T-helper 2 cell treated with Interferon-gamma antibody and Interleukin-4, amounts not matched to agents 100 ng/mL and 5 ng/mL, for 36 hours (primary cell): ENCODE data around the gene MPDU1. TPM values are rescaled to one million over a fixed set of nuclear protein-coding genes. Genes with fewer than 3 reads are reported as not detected.

Experiments used
- total RNA-seq: library from RNA; stranded (reverse); gene quantifications from 2 replicates; pipeline ENCODE4 v1.2.3, GENCODE V29; 2022

Gene MPDU1
- total RNA-seq, 1 donor from 2014 or later, result 79.6 TPM

Other genes with a start within 250 kb of the MPDU1 start
- gene ACAP1, start 247.3 kb upstream of the MPDU1 start, total RNA-seq, result 580 and 590 TPM in 2 replicates
- 8.2 TPM in 2 replicates for gene KCTD11, start 231.7 kb upstream of the MPDU1 start, total RNA-seq
- gene TMEM95, start 228.7 kb upstream of the MPDU1 start, total RNA-seq, result not detected in 2 replicates
- gene TNK1, start 202.8 kb upstream of the MPDU1 start, total RNA-seq, result 1.2 and 1.4 TPM in 2 replicates
- 141 and 147 TPM in 2 replicates for gene PLSCR3, start 189.3 kb upstream of the MPDU1 start, total RNA-seq
- gene TMEM256, start 179.8 kb upstream of the MPDU1 start, total RNA-seq, result 54.3 and 56.3 TPM in 2 replicates
- 1.2 TPM in 2 replicates for gene NLGN2, start 176.0 kb upstream of the MPDU1 start, total RNA-seq
- gene SPEM1, start 163.5 kb upstream of the MPDU1 start, total RNA-seq, result not detected in 2 replicates
- not detected in 2 replicates for gene SPEM2, start 158.2 kb upstream of the MPDU1 start, total RNA-seq
- not detected in 2 replicates for gene SPEM3, start 155.0 kb upstream of the MPDU1 start, total RNA-seq
- gene TMEM102, start 148.4 kb upstream of the MPDU1 start, total RNA-seq, result 14.4 TPM in 2 replicates
- gene FGF11, start 144.3 kb upstream of the MPDU1 start, total RNA-seq, result 5.6 and 5.8 TPM in 2 replicates
- gene CHRNB1, start 138.8 kb upstream of the MPDU1 start, total RNA-seq, result 11.0 and 11.4 TPM in 2 replicates
- gene ZBTB4, start 104.2 kb upstream of the MPDU1 start, total RNA-seq, result 21.6 and 22.3 TPM in 2 replicates
- gene SLC35G6, start 102.4 kb upstream of the MPDU1 start, total RNA-seq, result not detected in 2 replicates
- gene POLR2A, start 99.5 kb upstream of the MPDU1 start, total RNA-seq, result 192 and 200 TPM in 2 replicates
- 66.6 and 67.0 TPM in 2 replicates for gene TNFSF12, start 34.8 kb upstream of the MPDU1 start, total RNA-seq
- 3.2 TPM in 2 replicates for gene TNFSF13, start 25.1 kb upstream of the MPDU1 start, total RNA-seq
- 50.9 and 55.3 TPM in 2 replicates for gene SENP3, start 21.9 kb upstream of the MPDU1 start, total RNA-seq
- 8.3 and 9.4 TPM in 2 replicates for gene CD68, start 4.2 kb upstream of the MPDU1 start, total RNA-seq
- 0.25 and 0.50 TPM in 2 replicates for gene SOX15, start 6.2 kb downstream of the MPDU1 start, total RNA-seq
- gene FXR2, start 31.0 kb downstream of the MPDU1 start, total RNA-seq, result 30.3 and 31.7 TPM in 2 replicates
- gene SAT2, start 44.0 kb downstream of the MPDU1 start, total RNA-seq, result 17.8 and 18.2 TPM in 2 replicates
- gene SHBG, start 46.3 kb downstream of the MPDU1 start, total RNA-seq, result not detected in 2 replicates
- 0.16 and 0.25 TPM in 2 replicates for gene ATP1B2, start 67.1 kb downstream of the MPDU1 start, total RNA-seq
- gene TP53, start 103.6 kb downstream of the MPDU1 start, total RNA-seq, result 195 and 207 TPM in 2 replicates
- 25.9 and 28.9 TPM in 2 replicates for gene WRAP53, start 104.6 kb downstream of the MPDU1 start, total RNA-seq
- gene EFNB3, start 121.3 kb downstream of the MPDU1 start, total RNA-seq, result 0.09 TPM in 1 of 2 replicates, not detected in the other
- gene DNAH2, start 133.9 kb downstream of the MPDU1 start, total RNA-seq, result not detected in 2 replicates